A549 (cell line): ENCODE measurements around the gene INTS15. TPM values are rescaled to one million over a fixed set of nuclear protein-coding genes. Genes with fewer than 3 reads are reported as not detected.

Experiments
- ATAC-seq, 2 experiments: fragments of 200-7000 bp in 1 of 2; fragments of >200 bp in 1 of 2; cut with Nextera tagmentation in 1 of 2; cut with Tn5 transposase in 1 of 2; 3 replicates each; pipeline versions ENCODE4 v1.8.0 to v1.9.1; 2018 to 2020; ENCODE audit warnings: mild to moderate bottlenecking in 1 of 2, moderate library complexity in 1 of 2
- CTCF ChIA-PET: fragments of 300-600 bp; sonication (Branson Sonifier 250); formaldehyde crosslinking; extraction: SDS; loops from one replicate; lab custom pipeline; 2021; ENCODE audit warnings: antibody characterized with exemption, inconsistent platforms; lab: Yijun Ruan, JAX
- POLR2A ChIA-PET: fragments of 350-600 bp; formaldehyde crosslinking; extraction: SDS; loops from one replicate; lab custom pipeline; 2021; ENCODE audit warnings: antibody characterized with exemption, inconsistent platforms; lab: Yijun Ruan, JAX
- DNase-seq, 2 experiments: peaks; one replicate each; pipeline versions ENCODE4 v3.0.0 to v3.0.0-alpha.2; 2011 to 2016; ENCODE audit warnings: low read depth in 1 of 2, low spot score in 1 of 2
- FAIRE-seq: peaks from 2 replicates; lab custom pipeline; 2011; peaks lifted over from hg19 to GRCh38; lab: Jason Lieb, UNC
- H3K27ac ChIP-seq, 2 experiments: fragments of >200 bp; sonication (Bioruptor Twin); formaldehyde crosslinking; 3 replicates each; pipeline ENCODE4 v1.5.1; 2016 to 2017
- H3K4me1 ChIP-seq: fragments of >200 bp; sonication (Bioruptor Twin); formaldehyde crosslinking; 3 replicates; pipeline ENCODE4 v1.6.1; 2016
- H3K4me2 ChIP-seq: fragments of >200 bp; sonication (Bioruptor Twin); formaldehyde crosslinking; 3 replicates; pipeline ENCODE4 v1.6.1; 2016
- H3K4me3 ChIP-seq: fragments of >200 bp; sonication (Bioruptor Twin); formaldehyde crosslinking; 3 replicates; pipeline ENCODE4 v1.5.1; 2016
- H3K9me3 ChIP-seq: fragments of >200 bp; sonication (Bioruptor Twin); formaldehyde crosslinking; 3 replicates; pipeline ENCODE4 v1.6.1; 2016
- ATOH8 ChIP-seq: fragments of 250-450 bp; sonication (Bioruptor Pico); IDR thresholded peaks from 2 replicates; pipeline ENCODE4 v1.5.0; 2020; ENCODE audit warnings: low read depth, mild to moderate bottlenecking, moderate library complexity
- CBX2 ChIP-seq: fragments of 200-600 bp; sonication (generic); IDR thresholded peaks from 2 replicates; pipeline ENCODE4 v1.6.1; 2016; ENCODE audit warnings: low read depth, mild to moderate bottlenecking, borderline replicate concordance
- CTCF ChIP-seq: fragments of >200 bp; sonication (Bioruptor Twin); formaldehyde crosslinking; IDR thresholded peaks from 3 replicates; pipeline ENCODE4 v1.5.1; 2016
- EHMT2 ChIP-seq: fragments of 200-600 bp; sonication (generic); IDR thresholded peaks from 2 replicates; pipeline ENCODE4 v1.6.1; 2016; ENCODE audit warnings: antibody characterized with exemption, low read depth, mild to moderate bottlenecking, moderate library complexity
- FOXS1 ChIP-seq: fragments of 250-450 bp; sonication (Bioruptor Pico); IDR thresholded peaks from 2 replicates; pipeline ENCODE4 v1.5.0; 2020; ENCODE audit warnings: mild to moderate bottlenecking, moderate library complexity
- HEYL ChIP-seq: fragments of 250-450 bp; sonication (Bioruptor Pico); IDR thresholded peaks from 2 replicates; pipeline ENCODE4 v1.8.0; 2021; ENCODE audit warnings: mild to moderate bottlenecking, moderate library complexity
- HMGXB4 ChIP-seq: fragments of 250-450 bp; sonication (Bioruptor Pico); IDR thresholded peaks from 2 replicates; pipeline ENCODE4 v1.5.0; 2021; ENCODE audit warnings: mild to moderate bottlenecking, moderate library complexity, borderline replicate concordance
- HOXA7 ChIP-seq: fragments of 250-450 bp; sonication (Bioruptor Pico); IDR thresholded peaks from 2 replicates; pipeline ENCODE4 v1.5.0; 2020; ENCODE audit warnings: mild to moderate bottlenecking, moderate library complexity
- JUN ChIP-seq, 2 experiments: fragments of >200 bp; sonication (Bioruptor Twin); formaldehyde crosslinking; IDR thresholded peaks; 2 replicates in 1 of 2; 3 replicates in 1 of 2; pipeline ENCODE4 v1.6.1; 2016 to 2017
- RAD21 ChIP-seq, 2 experiments: fragments of >200 bp in 1 of 2; sonication (Bioruptor Twin) in 1 of 2; formaldehyde crosslinking in 1 of 2; IDR thresholded peaks in 1 of 2; conservative IDR thresholded peaks in 1 of 2; 2 replicates in 1 of 2; 3 replicates in 1 of 2; pipeline ENCODE4 v1.6.1; 2012 to 2018; ENCODE audit warnings: inconsistent platforms in 1 of 2
- RCOR1 ChIP-seq: fragments of 150-350 bp; IDR thresholded peaks from 2 replicates; pipeline ENCODE4 v1.6.1; 2014; ENCODE audit warnings: antibody characterized with exemption, low read length, low read depth
- REST ChIP-seq: fragments of 200-600 bp; sonication (generic); IDR thresholded peaks from 2 replicates; pipeline ENCODE4 v1.6.1; 2016; ENCODE audit warnings: antibody characterized with exemption, mild to moderate bottlenecking, moderate library complexity
- RFX5 ChIP-seq: fragments of 450-650 bp; IDR thresholded peaks from 2 replicates; pipeline ENCODE4 v1.7.1; 2014; ENCODE audit warnings: antibody characterized with exemption, mild to moderate bottlenecking, moderate library complexity
- USF2 ChIP-seq: fragments of 450-650 bp; IDR thresholded peaks from 2 replicates; pipeline ENCODE4 v1.6.1; 2014; ENCODE audit warnings: antibody characterized with exemption
- ZSCAN20 ChIP-seq: fragments of 250-450 bp; sonication (Bioruptor Pico); IDR thresholded peaks from 2 replicates; pipeline ENCODE4 v1.8.0; 2022; ENCODE audit warnings: mild to moderate bottlenecking, moderate library complexity
- WGBS: methylation state at CpG from one replicate; pipeline ENCODE4 v1.1.6; 2017; ENCODE audit errors: missing lambda C conversion rate; 5-methylcytosine and 5-hydroxymethylcytosine counted together
- polyA plus RNA-seq, 4 experiments: library from polyadenylated mRNA; depleted of rRNA in 3 of 4; stranded (reverse); fragments of >200 nt; fragmentation: RNase III in 1 of 4; extraction: RNeasy Plus Mini Kit Qiagen cat#74134 plus additional on column Dnase treatment in 1 of 4; gene quantifications; 2 replicates in 3 of 4; 3 replicates in 1 of 4; pipeline ENCODE4 v1.2.3, GENCODE V29; 2011 to 2017

The INTS15 gene
- polyA plus RNA-seq, 2 of the 4 experiments (the other 2 are of a cell fraction): 14.7 to 23.4 TPM

- no peak for TF ChIP-seq HMGXB4
Measured at GRCh38 chr7:6614953-6615722, 25.3 kb downstream of the INTS15 start, which contains the start of gene ZNF853 (continued).

GRCh38 chr7:6615723-6616555, 26.1 kb downstream of the INTS15 start:
- Histone ChIP-seq H3K4me2 (peak overlapping the region; percentile 94), H3K4me3 (peak overlapping the region; percentile 64), H3K4me1 (no peaks in the 10 kb centered on the region), H3K27ac (peak overlapping the region; percentile 68 to 90), H3K9me3 (no peaks in the 10 kb centered on the region)
- CTCF ChIA-PET: interaction anchor here (1.0 to 1.1 kb wide), 2 partner anchors 16 to 25 kb away, joined by 4 to 5 read pairs; partner anchors contain the start of gene INTS15
- TF ChIP-seq EHMT2 (no peak), CBX2 (no peak), HEYL (CRISPR knock-in tag) (no peak), RAD21 (conservative IDR thresholded peaks at IDR 0.05 in 1 of 2, IDR thresholded peaks at IDR 0.05 in 1 of 2) (no peak), ATOH8 (CRISPR knock-in tag) (no peak), RCOR1 (no peak), ZSCAN20 (CRISPR knock-in tag) (no peak), RFX5 (no peak), JUN (IDR thresholded peaks at IDR 0.05) (no peak), CTCF (no peak), USF2 (no peak), HOXA7 (CRISPR knock-in tag) (no peak), FOXS1 (CRISPR knock-in tag) (no peak), HMGXB4 (no peak), REST (no peak)
- POLR2A ChIA-PET: interaction anchor here (1.2 kb wide), 1 partner anchor 39 kb away, joined by 3 read pairs; the partner anchor contains the start of gene ZDHHC4
- DNase-seq: no peak
- no peak for FAIRE-seq
- peak; percentile 40 to 44; a peak in 4 of 6 replicates for ATAC-seq
- WGBS: 63% methylated on average over 27 of the region's 63 CpGs
